GM23338 (cell line): ENCODE measurements around the gene BACE2. TPM values are rescaled to one million over a fixed set of nuclear protein-coding genes. Genes with fewer than 3 reads are reported as not detected.

Experiments used
- ATAC-seq: fragments of 200-7000 bp; cut with Tn5 transposase; 3 replicates; pipeline ENCODE4 v1.9.1; 2020
- DNase-seq: peaks from one replicate; pipeline ENCODE4 v3.0.0-alpha.2; 2015; ENCODE audit warnings: low spot score
- H2AFZ ChIP-seq: fragments of 200-600 bp; sonication (generic); 2 replicates; pipeline ENCODE4 v1.8.0; 2016; ENCODE audit warnings: antibody characterized with exemption, mild to moderate bottlenecking, moderate library complexity
- H3F3A ChIP-seq: fragments of 200-600 bp; sonication (generic); replicated peaks from 2 replicates; pipeline ENCODE4 v1.8.0; 2017; ENCODE audit warnings: antibody characterized with exemption, mixed run types, low read depth
- H3K27ac ChIP-seq: fragments of 200-600 bp; sonication (generic); 2 replicates; pipeline ENCODE4 v1.6.1; 2016; ENCODE audit warnings: low read depth
- H3K27me3 ChIP-seq: fragments of 200-600 bp; sonication (generic); 2 replicates; pipeline ENCODE4 v1.8.0; 2016; ENCODE audit warnings: mild to moderate bottlenecking, mixed run types, moderate library complexity; ENCODE audit not compliant: insufficient read depth
- H3K36me3 ChIP-seq: fragments of 200-600 bp; sonication (generic); 2 replicates; pipeline ENCODE4 v1.8.0; 2016; ENCODE audit warnings: mild to moderate bottlenecking; ENCODE audit not compliant: insufficient read depth
- H3K4me1 ChIP-seq: fragments of 200-600 bp; sonication (generic); 2 replicates; pipeline ENCODE4 v1.8.0; 2016; ENCODE audit warnings: mild to moderate bottlenecking, moderate library complexity; ENCODE audit not compliant: insufficient read depth
- H3K4me2 ChIP-seq: fragments of 200-600 bp; sonication (generic); 2 replicates; pipeline ENCODE4 v1.7.1; 2017; ENCODE audit warnings: mixed run types
- H3K4me3 ChIP-seq: fragments of 200-600 bp; sonication (generic); 2 replicates; pipeline ENCODE4 v1.6.1; 2016; ENCODE audit warnings: mixed run types
- H3K79me2 ChIP-seq: fragments of 200-600 bp; sonication (generic); replicated peaks from 2 replicates; pipeline ENCODE4 v1.8.0; 2017; ENCODE audit warnings: mild to moderate bottlenecking; ENCODE audit not compliant: insufficient read depth
- H3K9me2 ChIP-seq: fragments of 200-600 bp; sonication (generic); 2 replicates; pipeline ENCODE4 v1.8.0; 2017; ENCODE audit not compliant: insufficient read depth
- H4K20me1 ChIP-seq: fragments of 200-600 bp; sonication (generic); replicated peaks from 2 replicates; pipeline ENCODE4 v1.8.0; 2017; ENCODE audit warnings: mild to moderate bottlenecking; ENCODE audit not compliant: insufficient read depth
- H3K27ac Mint-ChIP-seq: 2 replicates; pipeline ENCODE4 v1.8.0; 2020; ENCODE audit warnings: inconsistent platforms, mild to moderate bottlenecking, moderate library complexity, mixed read lengths
- H3K27me3 Mint-ChIP-seq: 3 replicates; pipeline ENCODE4 v1.8.0; 2022; ENCODE audit warnings: low read depth, mild to moderate bottlenecking, moderate library complexity, mixed read lengths, inconsistent platforms; ENCODE audit not compliant: insufficient read depth, poor library complexity
- H3K36me3 Mint-ChIP-seq: 3 replicates; pipeline ENCODE4 v1.8.0; 2021; ENCODE audit warnings: low read depth, mild to moderate bottlenecking, inconsistent platforms, moderate library complexity, mixed read lengths
- H3K4me1 Mint-ChIP-seq: 3 replicates; pipeline ENCODE4 v1.8.0; 2020; ENCODE audit warnings: mild to moderate bottlenecking, inconsistent platforms, mixed read lengths
- H3K4me3 Mint-ChIP-seq: 3 replicates; pipeline ENCODE4 v1.8.0; 2021; ENCODE audit warnings: moderate library complexity, mild to moderate bottlenecking, inconsistent platforms, mixed read lengths
- H3K9me3 Mint-ChIP-seq: 3 replicates; pipeline ENCODE4 v1.8.0; 2020; ENCODE audit warnings: moderate library complexity, mild to moderate bottlenecking, inconsistent platforms, mixed read lengths
- CREB1 ChIP-seq: fragments of 250-450 bp; sonication (Bioruptor Pico); IDR thresholded peaks from 2 replicates; pipeline ENCODE4 v1.5.0; 2020; ENCODE audit warnings: low read depth, mild to moderate bottlenecking, moderate library complexity
- JUNB ChIP-seq: IDR thresholded peaks from one replicate; pipeline ENCODE4 v1.6.1; 2016; ENCODE audit warnings: antibody characterized with exemption; ENCODE audit not compliant: unreplicated experiment
- NANOG ChIP-seq: IDR thresholded peaks from 2 replicates; pipeline ENCODE4 v1.6.1; 2016; ENCODE audit warnings: antibody characterized with exemption, borderline replicate concordance
- POLR2AphosphoS5 ChIP-seq: IDR thresholded peaks from 2 replicates; pipeline ENCODE4 v1.6.1; 2016; ENCODE audit warnings: antibody characterized with exemption, low read depth
- STAT1 ChIP-seq: IDR thresholded peaks from one replicate; pipeline ENCODE4 v1.6.1; 2016; ENCODE audit warnings: antibody characterized with exemption; ENCODE audit not compliant: unreplicated experiment
- polyA plus RNA-seq: library from polyadenylated mRNA; unstranded; fragments of >200 nt; fragmentation: Nextera tagmentation; extraction: Ambion mirVana; gene quantifications from 2 replicates; pipeline ENCODE4 v1.2.1, GENCODE V29; 2016
- total RNA-seq: library from RNA; depleted of rRNA; stranded (reverse); fragments of >200 nt; shearing (Covaris generic); gene quantifications from 2 replicates; pipeline ENCODE4 v1.2.3, GENCODE V29; 2014
- TF ChIP-seq, protein P1 (sequence below): fragments of 250-450 bp; sonication (Bioruptor Pico); IDR thresholded peaks from 2 replicates; pipeline ENCODE4 v1.5.0; 2020; ENCODE audit warnings: mild to moderate bottlenecking, moderate library complexity
- TF ChIP-seq, protein P2 (sequence below), 2 experiments: fragments of 200-600 bp in 1 of 2; sonication (generic) in 1 of 2; conservative IDR thresholded peaks; 2 replicates each; pipeline versions ENCODE4 v1.5.1 to v1.6.1; 2016 to 2017; ENCODE audit warnings: antibody characterized with exemption in 2 of 2, low read depth in 2 of 2, mild to moderate bottlenecking in 2 of 2, moderate library complexity in 1 of 2

The BACE2 gene
- total and polyA plus RNA-seq, 2 experiments from 2014 or later, result 3.5 to 6.8 TPM

DNA sequence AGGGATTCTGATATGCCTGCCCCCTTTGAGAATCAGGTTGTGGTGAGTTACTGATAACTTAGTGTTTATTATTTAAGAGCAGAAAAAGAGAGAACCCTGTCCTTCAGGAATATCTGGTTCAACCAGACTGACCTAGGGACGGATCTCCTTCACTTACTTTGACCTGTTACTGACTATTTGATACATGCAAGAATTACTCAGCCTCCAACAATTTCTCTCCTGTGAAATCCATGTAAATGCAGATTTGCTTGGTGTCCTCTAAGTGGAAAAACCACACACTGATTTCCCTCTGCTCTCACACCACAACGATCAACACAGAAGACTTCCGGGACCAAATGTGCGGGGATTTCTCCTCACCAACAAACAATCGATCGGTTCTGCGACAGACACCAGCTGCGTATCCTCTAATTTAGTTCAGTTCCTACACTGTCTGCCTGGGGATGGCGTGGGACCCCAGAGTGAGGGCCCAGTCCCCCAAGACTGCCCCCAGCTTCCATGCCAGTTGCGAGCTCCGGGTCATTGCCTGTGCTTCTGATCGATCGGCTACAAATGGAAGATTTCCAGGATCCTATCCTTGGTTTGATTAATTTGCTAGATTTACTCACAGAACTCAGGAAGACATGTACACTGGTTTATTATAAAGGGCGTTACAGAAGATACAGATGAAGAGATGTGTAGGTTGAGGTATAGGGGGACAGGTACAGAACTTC is 51.7 kb downstream of the BACE2 start (continued):
- no peak for TF ChIP-seq STAT1

DNA sequence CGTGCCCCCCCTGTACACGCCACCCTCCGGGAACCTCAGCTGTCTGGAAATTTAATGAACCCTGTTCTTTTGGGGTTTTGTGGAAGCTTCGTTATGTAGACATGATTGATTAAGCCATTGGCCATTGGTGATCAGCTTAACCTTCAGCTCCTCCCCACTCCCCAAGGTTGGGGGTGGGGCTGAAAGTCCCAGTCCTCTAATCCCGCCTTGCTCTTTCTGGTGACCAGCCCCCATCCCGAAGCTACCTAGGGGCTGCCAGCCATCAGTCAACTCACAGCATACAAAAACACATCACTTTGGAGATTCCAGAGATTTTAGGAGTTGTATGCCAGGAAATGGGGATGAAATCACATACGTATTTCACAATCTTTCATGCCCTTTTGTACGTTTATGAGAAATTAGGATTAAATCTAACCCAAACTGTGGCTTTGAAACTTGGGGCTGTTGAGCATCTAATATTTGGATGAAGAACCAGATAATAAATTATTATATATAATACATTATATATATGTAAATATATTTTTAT is 52.3 kb downstream of the BACE2 start:
- ATAC-seq, result peak; percentile 47; the same call in 2 of the 3 replicates
- no peaks in the 10 kb centered on the region for H3K36me3 Mint-ChIP-seq
- Histone ChIP-seq H3K4me2 (no peak overlapping the region), H3K36me3 (no peaks in the 10 kb centered on the region), H3F3A (no peaks in the 10 kb centered on the region), H4K20me1 (no peaks in the 10 kb centered on the region), H3K9me2 (no peaks in the 10 kb centered on the region), H3K27ac (no peak overlapping the region), H3K4me1 (no peaks in the 10 kb centered on the region), H3K79me2 (no peaks in the 10 kb centered on the region), H3K27me3 (no peaks in the 10 kb centered on the region), H2AFZ (no peak overlapping the region), H3K4me3 (no peak overlapping the region)
- H3K27me3 Mint-ChIP-seq, result peaks cover 4% of the 10 kb centered on the region
- H3K4me1 Mint-ChIP-seq, result peaks cover 4% of the 10 kb centered on the region
- H3K9me3 Mint-ChIP-seq, result peaks cover 4% of the 10 kb centered on the region; the same call in 2 of the 3 replicates
- TF ChIP-seq CREB1 (no peak), JUNB (no peak), NANOG (no peak), POLR2AphosphoS5 (no peak)
- DNase-seq, result peak; percentile 22
- H3K27ac Mint-ChIP-seq, result no peak overlapping the region
- no peak overlapping the region for H3K4me3 Mint-ChIP-seq

DNA sequence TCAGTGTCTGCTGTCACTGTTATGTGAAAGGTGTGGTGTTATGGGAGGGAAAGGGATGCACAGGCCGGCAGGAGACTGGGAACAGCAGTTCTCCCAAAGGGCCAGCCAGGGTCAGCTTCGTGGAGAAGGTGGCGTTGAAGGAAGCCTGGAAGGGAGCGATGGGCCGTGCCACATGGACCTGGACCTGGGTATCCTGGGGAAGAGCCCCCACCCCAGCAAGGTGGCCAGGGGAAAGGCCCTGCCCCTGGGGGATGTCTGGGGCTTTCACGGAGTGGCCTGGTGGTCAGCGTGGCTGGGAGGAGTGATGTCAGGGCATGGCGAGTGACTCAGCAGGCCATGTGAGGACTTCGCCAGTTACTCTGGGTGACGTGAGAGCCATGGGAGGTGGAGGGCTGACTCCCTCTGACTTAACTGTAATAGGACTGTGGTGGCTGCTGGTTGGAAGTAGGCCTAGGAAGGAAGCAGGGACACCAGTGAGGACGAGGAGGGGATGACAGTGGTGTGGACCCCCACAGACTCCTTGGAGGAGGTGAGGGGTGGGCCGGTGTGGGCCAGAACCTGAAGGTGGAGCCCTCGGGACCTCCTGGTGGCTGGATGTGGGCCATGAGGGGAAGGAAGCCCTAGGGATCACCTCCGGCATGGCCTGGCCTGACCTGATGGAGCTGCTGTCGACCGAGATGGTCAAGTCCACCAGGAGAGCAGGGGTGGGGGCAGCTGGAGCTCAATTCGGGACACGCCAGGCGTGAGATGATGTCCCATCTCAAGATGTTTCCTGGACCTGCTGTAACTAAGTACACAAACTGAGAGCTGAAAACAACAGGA is 54.5 kb downstream of the BACE2 start:
- Histone ChIP-seq H3K36me3 (no peaks in the 10 kb centered on the region), H3K79me2 (no peaks in the 10 kb centered on the region), H3K9me2 (no peaks in the 10 kb centered on the region), H3K4me2 (no peak overlapping the region), H3K27me3 (no peaks in the 10 kb centered on the region), H3K4me3 (no peak overlapping the region), H3F3A (no peaks in the 10 kb centered on the region), H3K27ac (no peak overlapping the region), H2AFZ (no peak overlapping the region), H3K4me1 (no peaks in the 10 kb centered on the region), H4K20me1 (no peaks in the 10 kb centered on the region)
- Mint-ChIP-seq H3K27ac (no peak overlapping the region), H3K27me3 (peaks cover 3% of the 10 kb centered on the region), H3K36me3 (no peaks in the 10 kb centered on the region; the same call in 1 of the 3 replicates), H3K4me1 (peaks cover 4% of the 10 kb centered on the region), H3K4me3 (no peak overlapping the region), H3K9me3 (peaks cover 4% of the 10 kb centered on the region; the same call in 2 of the 3 replicates)
- DNase-seq (no peak), ATAC-seq (no peak)
- TF ChIP-seq, protein P1, sequence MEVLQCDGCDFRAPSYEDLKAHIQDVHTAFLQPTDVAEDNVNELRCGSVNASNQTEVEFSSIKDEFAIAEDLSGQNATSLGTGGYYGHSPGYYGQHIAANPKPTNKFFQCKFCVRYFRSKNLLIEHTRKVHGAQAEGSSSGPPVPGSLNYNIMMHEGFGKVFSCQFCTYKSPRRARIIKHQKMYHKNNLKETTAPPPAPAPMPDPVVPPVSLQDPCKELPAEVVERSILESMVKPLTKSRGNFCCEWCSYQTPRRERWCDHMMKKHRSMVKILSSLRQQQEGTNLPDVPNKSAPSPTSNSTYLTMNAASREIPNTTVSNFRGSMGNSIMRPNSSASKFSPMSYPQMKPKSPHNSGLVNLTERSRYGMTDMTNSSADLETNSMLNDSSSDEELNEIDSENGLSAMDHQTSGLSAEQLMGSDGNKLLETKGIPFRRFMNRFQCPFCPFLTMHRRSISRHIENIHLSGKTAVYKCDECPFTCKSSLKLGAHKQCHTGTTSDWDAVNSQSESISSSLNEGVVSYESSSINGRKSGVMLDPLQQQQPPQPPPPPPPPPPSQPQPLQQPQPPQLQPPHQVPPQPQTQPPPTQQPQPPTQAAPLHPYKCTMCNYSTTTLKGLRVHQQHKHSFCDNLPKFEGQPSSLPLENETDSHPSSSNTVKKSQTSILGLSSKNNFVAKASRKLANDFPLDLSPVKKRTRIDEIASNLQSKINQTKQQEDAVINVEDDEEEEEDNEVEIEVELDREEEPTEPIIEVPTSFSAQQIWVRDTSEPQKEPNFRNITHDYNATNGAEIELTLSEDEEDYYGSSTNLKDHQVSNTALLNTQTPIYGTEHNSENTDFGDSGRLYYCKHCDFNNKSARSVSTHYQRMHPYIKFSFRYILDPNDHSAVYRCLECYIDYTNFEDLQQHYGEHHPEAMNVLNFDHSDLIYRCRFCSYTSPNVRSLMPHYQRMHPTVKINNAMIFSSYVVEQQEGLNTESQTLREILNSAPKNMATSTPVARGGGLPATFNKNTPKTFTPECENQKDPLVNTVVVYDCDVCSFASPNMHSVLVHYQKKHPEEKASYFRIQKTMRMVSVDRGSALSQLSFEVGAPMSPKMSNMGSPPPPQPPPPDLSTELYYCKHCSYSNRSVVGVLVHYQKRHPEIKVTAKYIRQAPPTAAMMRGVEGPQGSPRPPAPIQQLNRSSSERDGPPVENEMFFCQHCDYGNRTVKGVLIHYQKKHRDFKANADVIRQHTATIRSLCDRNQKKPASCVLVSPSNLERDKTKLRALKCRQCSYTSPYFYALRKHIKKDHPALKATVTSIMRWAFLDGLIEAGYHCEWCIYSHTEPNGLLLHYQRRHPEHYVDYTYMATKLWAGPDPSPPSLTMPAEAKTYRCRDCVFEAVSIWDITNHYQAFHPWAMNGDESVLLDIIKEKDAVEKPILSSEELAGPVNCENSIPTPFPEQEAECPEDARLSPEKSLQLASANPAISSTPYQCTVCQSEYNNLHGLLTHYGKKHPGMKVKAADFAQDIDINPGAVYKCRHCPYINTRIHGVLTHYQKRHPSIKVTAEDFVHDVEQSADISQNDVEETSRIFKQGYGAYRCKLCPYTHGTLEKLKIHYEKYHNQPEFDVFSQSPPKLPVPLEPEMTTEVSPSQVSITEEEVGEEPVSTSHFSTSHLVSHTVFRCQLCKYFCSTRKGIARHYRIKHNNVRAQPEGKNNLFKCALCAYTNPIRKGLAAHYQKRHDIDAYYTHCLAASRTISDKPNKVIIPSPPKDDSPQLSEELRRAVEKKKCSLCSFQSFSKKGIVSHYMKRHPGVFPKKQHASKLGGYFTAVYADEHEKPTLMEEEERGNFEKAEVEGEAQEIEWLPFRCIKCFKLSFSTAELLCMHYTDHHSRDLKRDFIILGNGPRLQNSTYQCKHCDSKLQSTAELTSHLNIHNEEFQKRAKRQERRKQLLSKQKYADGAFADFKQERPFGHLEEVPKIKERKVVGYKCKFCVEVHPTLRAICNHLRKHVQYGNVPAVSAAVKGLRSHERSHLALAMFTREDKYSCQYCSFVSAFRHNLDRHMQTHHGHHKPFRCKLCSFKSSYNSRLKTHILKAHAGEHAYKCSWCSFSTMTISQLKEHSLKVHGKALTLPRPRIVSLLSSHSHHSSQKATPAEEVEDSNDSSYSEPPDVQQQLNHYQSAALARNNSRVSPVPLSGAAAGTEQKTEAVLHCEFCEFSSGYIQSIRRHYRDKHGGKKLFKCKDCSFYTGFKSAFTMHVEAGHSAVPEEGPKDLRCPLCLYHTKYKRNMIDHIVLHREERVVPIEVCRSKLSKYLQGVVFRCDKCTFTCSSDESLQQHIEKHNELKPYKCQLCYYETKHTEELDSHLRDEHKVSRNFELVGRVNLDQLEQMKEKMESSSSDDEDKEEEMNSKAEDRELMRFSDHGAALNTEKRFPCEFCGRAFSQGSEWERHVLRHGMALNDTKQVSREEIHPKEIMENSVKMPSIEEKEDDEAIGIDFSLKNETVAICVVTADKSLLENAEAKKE (CRISPR knock-in tag), result no peak
- TF ChIP-seq, protein P2, sequence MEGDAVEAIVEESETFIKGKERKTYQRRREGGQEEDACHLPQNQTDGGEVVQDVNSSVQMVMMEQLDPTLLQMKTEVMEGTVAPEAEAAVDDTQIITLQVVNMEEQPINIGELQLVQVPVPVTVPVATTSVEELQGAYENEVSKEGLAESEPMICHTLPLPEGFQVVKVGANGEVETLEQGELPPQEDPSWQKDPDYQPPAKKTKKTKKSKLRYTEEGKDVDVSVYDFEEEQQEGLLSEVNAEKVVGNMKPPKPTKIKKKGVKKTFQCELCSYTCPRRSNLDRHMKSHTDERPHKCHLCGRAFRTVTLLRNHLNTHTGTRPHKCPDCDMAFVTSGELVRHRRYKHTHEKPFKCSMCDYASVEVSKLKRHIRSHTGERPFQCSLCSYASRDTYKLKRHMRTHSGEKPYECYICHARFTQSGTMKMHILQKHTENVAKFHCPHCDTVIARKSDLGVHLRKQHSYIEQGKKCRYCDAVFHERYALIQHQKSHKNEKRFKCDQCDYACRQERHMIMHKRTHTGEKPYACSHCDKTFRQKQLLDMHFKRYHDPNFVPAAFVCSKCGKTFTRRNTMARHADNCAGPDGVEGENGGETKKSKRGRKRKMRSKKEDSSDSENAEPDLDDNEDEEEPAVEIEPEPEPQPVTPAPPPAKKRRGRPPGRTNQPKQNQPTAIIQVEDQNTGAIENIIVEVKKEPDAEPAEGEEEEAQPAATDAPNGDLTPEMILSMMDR (conservative IDR thresholded peaks at IDR 0.05; ENCODE audit: low read depth in 2 of 2), result no peak
